HepG2 (cell line): ENCODE measurements around the gene P2RX2. TPM values are rescaled to one million over a fixed set of nuclear protein-coding genes. Genes with fewer than 3 reads are reported as not detected.

Source experiments
- ATAC-seq: fragments of 200-7000 bp; cut with Tn5 transposase; 3 replicates; pipeline ENCODE4 v1.9.1; 2020; ENCODE audit warnings: mild to moderate bottlenecking, moderate library complexity
- BruUV-seq: library from RNA; stranded (reverse); fragments of 400-500 nt; replicated peaks from 2 replicates; lab custom pipeline; 2021; lab: Mats Ljungman, UMichigan
- CTCF ChIA-PET: fragments of 300-600 bp; formaldehyde crosslinking; extraction: SDS; loops from one replicate; lab custom pipeline; 2021; ENCODE audit warnings: low total read pairs, inconsistent platforms, low intra/inter-chr PET ratio; lab: Yijun Ruan, JAX
- POLR2A ChIA-PET: fragments of 350-600 bp; sonication (Branson Sonifier 250); formaldehyde crosslinking; loops from one replicate; lab custom pipeline; 2020; ENCODE audit warnings: antibody characterized with exemption, inconsistent platforms; lab: Yijun Ruan, JAX
- DNase-seq: peaks from one replicate; pipeline ENCODE4 v3.0.0-alpha.2; 2015; ENCODE audit warnings: low spot score
- FAIRE-seq: peaks from 3 replicates; lab custom pipeline; 2011; peaks lifted over from hg19 to GRCh38; lab: Jason Lieb, UNC
- H2AFZ ChIP-seq: one replicate; pipeline ENCODE4 v1.6.1; 2011; ENCODE audit warnings: low read length, inconsistent platforms
- H3K27ac ChIP-seq: fragments of 300-600 bp; 3 replicates; pipeline ENCODE4 v1.8.0; 2011; ENCODE audit warnings: mixed run types, mild to moderate bottlenecking, mixed read lengths, low read length, inconsistent platforms; ENCODE audit not compliant: insufficient read depth; ENCODE audit errors: extremely low read length
- H3K27me3 ChIP-seq, 2 experiments: fragments of 200-600 bp in 1 of 2; 2 replicates in 1 of 2; 3 replicates in 1 of 2; pipeline versions ENCODE4 v1.6.0 to v1.8.0; 2011; ENCODE audit warnings: low read length in 2 of 2, mild to moderate bottlenecking in 2 of 2, moderate library complexity in 2 of 2, inconsistent platforms in 1 of 2; ENCODE audit not compliant: insufficient read depth in 2 of 2, control insufficient read depth in 1 of 2
- H3K36me3 ChIP-seq, 2 experiments: fragments of 200-600 bp in 1 of 2; replicated peaks in 1 of 2; 2 replicates in 1 of 2; 3 replicates in 1 of 2; pipeline versions ENCODE4 v1.5.1 to v1.8.0; 2011; ENCODE audit warnings: low read length in 2 of 2, inconsistent platforms in 1 of 2; ENCODE audit not compliant: insufficient read depth in 2 of 2, control insufficient read depth in 1 of 2
- H3K4me1 ChIP-seq: 2 replicates; pipeline ENCODE4 v1.5.1; 2012; ENCODE audit warnings: low read length, inconsistent platforms; ENCODE audit not compliant: insufficient read depth
- H3K4me2 ChIP-seq: 2 replicates; pipeline ENCODE4 v1.6.0; 2011; ENCODE audit warnings: low read depth, low read length, inconsistent platforms
- H3K4me3 ChIP-seq, 3 experiments: fragments of 200-600 bp in 1 of 3; sonication (generic), shearing (Covaris generic) in 1 of 3; replicated peaks in 1 of 3; 2 replicates each; pipeline ENCODE4 v1.5.1; 2011 to 2016; ENCODE audit warnings: low read length in 3 of 3, inconsistent platforms in 2 of 3, low read depth in 2 of 3, mild to moderate bottlenecking in 2 of 3, control low read depth in 1 of 3, mixed read lengths in 1 of 3; ENCODE audit not compliant: insufficient read depth in 1 of 3
- H3K79me2 ChIP-seq: one replicate; pipeline ENCODE4 v1.6.1; 2011; ENCODE audit warnings: low read length, inconsistent platforms; ENCODE audit not compliant: insufficient read depth
- H3K9ac ChIP-seq: 2 replicates; pipeline ENCODE4 v1.6.0; 2011; ENCODE audit warnings: mild to moderate bottlenecking, low read depth, low read length, inconsistent platforms; ENCODE audit not compliant: insufficient read depth
- H3K9me3 ChIP-seq: 2 replicates; pipeline ENCODE4 v1.5.1; 2012; ENCODE audit warnings: mild to moderate bottlenecking, low read length
- H4K20me1 ChIP-seq: 2 replicates; pipeline ENCODE4 v1.6.0; 2011; ENCODE audit warnings: inconsistent platforms, mild to moderate bottlenecking, low read length, moderate library complexity; ENCODE audit not compliant: insufficient read depth
- BCLAF1 ChIP-seq: fragments of 450-650 bp; IDR thresholded peaks from 2 replicates; pipeline ENCODE4 v1.6.1; 2017; ENCODE audit warnings: mild to moderate bottlenecking
- KAT2B ChIP-seq: fragments of 150-350 bp; IDR thresholded peaks from 2 replicates; pipeline ENCODE4 v1.6.1; 2014; ENCODE audit warnings: low read depth, low read length, borderline replicate concordance
- MAX ChIP-seq: IDR thresholded peaks from 2 replicates; pipeline ENCODE4 v1.6.1; 2012; ENCODE audit warnings: inconsistent platforms
- NR2F6 ChIP-seq, 2 experiments: IDR thresholded peaks; 2 replicates each; pipeline ENCODE4 v1.6.1; 2016; ENCODE audit warnings: antibody characterized with exemption in 1 of 2, mild to moderate bottlenecking in 1 of 2
- NRL ChIP-seq: sonication (generic); formaldehyde crosslinking; IDR thresholded peaks from 2 replicates; pipeline ENCODE4 v1.5.0; 2020; ENCODE audit warnings: missing genetic modification reagents, mild to moderate bottlenecking, moderate library complexity, borderline replicate concordance
- RARA ChIP-seq: IDR thresholded peaks from 2 replicates; pipeline ENCODE4 v1.6.1; 2016; ENCODE audit warnings: missing genetic modification reagents, missing compliant biosample characterization
- SALL1 ChIP-seq: sonication (generic); formaldehyde crosslinking; IDR thresholded peaks from 2 replicates; pipeline ENCODE4 v1.8.0; 2022; ENCODE audit warnings: mild to moderate bottlenecking, missing genetic modification reagents
- SNAPC5 ChIP-seq: sonication (generic); formaldehyde crosslinking; IDR thresholded peaks from 2 replicates; pipeline ENCODE4 v1.8.1; 2023; ENCODE audit warnings: mild to moderate bottlenecking, missing genetic modification reagents, borderline replicate concordance
- XBP1 ChIP-seq: sonication (generic); formaldehyde crosslinking; IDR thresholded peaks from 2 replicates; pipeline ENCODE4 v1.5.0; 2020; ENCODE audit warnings: missing genetic modification reagents
- ZMAT3 ChIP-seq: sonication (generic); formaldehyde crosslinking; conservative IDR thresholded peaks from 2 replicates; pipeline ENCODE4 v1.7.0; 2021; ENCODE audit warnings: missing genetic modification reagents
- ZNF281 ChIP-seq: sonication (generic); formaldehyde crosslinking; IDR thresholded peaks from 2 replicates; pipeline ENCODE4 v1.4.0; 2020; ENCODE audit warnings: missing genetic modification reagents, borderline replicate concordance
- ZNF687 ChIP-seq: sonication (generic); formaldehyde crosslinking; IDR thresholded peaks from 2 replicates; pipeline ENCODE4 v1.5.1; 2020; ENCODE audit warnings: mild to moderate bottlenecking, missing genetic modification reagents, moderate library complexity
- WGBS: methylation state at CpG from one replicate; pipeline ENCODE4 v1.1.6; 2017; ENCODE audit warnings: low lambda C conversion rate; 5-methylcytosine and 5-hydroxymethylcytosine counted together
- in situ Hi-C: cut with HindIII; loops from 2 replicates; pipeline ENCODE4 v1.10.0; 2017; ENCODE audit warnings: low pct_unique_long_range_greater_than_20kb; ENCODE audit not compliant: extremely low pct_ligation_motif_present
- intact Hi-C: fragments of 100-400 bp; cut with micrococcal nuclease; formaldehyde crosslinking; loops from one replicate; pipeline ENCODE4 v1.10.0; 2022; ENCODE audit not compliant: unreplicated experiment
- polyA plus RNA-seq, 8 experiments: library from polyadenylated mRNA; depleted of rRNA in 3 of 8; stranded (reverse) in 7 of 8; unstranded in 1 of 8; fragments of >200 nt; fragmentation: Illumina TruSeq in 4 of 8; extraction: Trizol in 4 of 8; gene quantifications; 2 replicates each; pipeline versions ENCODE4 v1.2.1 to v1.2.3, GENCODE V29; 2011 to 2016; ENCODE audit warnings: low read depth in 4 of 8, missing spikeins in 1 of 8, mixed read lengths in 1 of 8; ENCODE audit not compliant: insufficient read depth in 1 of 8
- total RNA-seq, 5 experiments: library from RNA; depleted of rRNA; stranded (reverse); fragments of >200 nt; fragmentation: Illumina TruSeq; extraction: Trizol; gene quantifications; 2 replicates each; pipeline ENCODE4 v1.2.3, GENCODE V29; 2016; ENCODE audit warnings: low read depth in 1 of 5

Gene P2RX2
- total and polyA plus RNA-seq, 2 of the 13 experiments (the other 11 are each of a cell fraction or from before 2014, with no cell fraction given) = not detected

- in situ Hi-C loops (loop anchor here (5.0 kb wide), 1 partner anchor 188 kb away; no protein-coding TSS in a partner anchor), intact Hi-C loops (no loop called here)
- no TSS peak for BruUV-seq
- H4K20me1 ChIP-seq = no peaks in the 10 kb centered on the region
- H3K4me1 ChIP-seq = peaks cover 71% of the 10 kb centered on the region
- CTCF ChIA-PET = no interaction called here
- no peak overlapping the region for H3K27ac ChIP-seq
- DNase-seq (no peak), FAIRE-seq (no peak), ATAC-seq (no peak)
- no peaks in the 10 kb centered on the region for H3K79me2 ChIP-seq
- no peak overlapping the region; a peak in 1 of 6 replicates for H3K4me3 ChIP-seq
- no peaks in the 10 kb centered on the region for H3K36me3 ChIP-seq
- no peak overlapping the region for H3K9ac ChIP-seq
- POLR2A ChIA-PET = no interaction called here
- no peak overlapping the region for H2AFZ ChIP-seq
- peaks cover 4 to 53% of the 10 kb centered on the region in 2 experiments; a peak in 4 of 5 replicates for H3K27me3 ChIP-seq
- no peaks in the 10 kb centered on the region for H3K9me3 ChIP-seq
- peak overlapping the region; percentile 26; the same call in 1 of the 2 replicates for H3K4me2 ChIP-seq
- WGBS = 38% methylated on average over 12 of the region's 16 CpGs
- TF ChIP-seq NR2F6 (IDR thresholded peaks at IDR 0.05) = peak; percentile 35; the same call in 1 of the 2 replicates
- peak; percentile 29; the same call in 1 of the 2 replicates for TF ChIP-seq NR2F6 (CRISPR knock-in tag; IDR thresholded peaks at IDR 0.05)
- no peak for TF ChIP-seq ZMAT3 (CRISPR knock-in tag)
- no peak for TF ChIP-seq MAX
- TF ChIP-seq ZNF281 = peak; percentile 32; the same call in 1 of the 2 replicates
- TF ChIP-seq NRL (CRISPR knock-in tag) = 0 out of 2 replicates have a peak, but pooled peaks have one; percentile 19
- TF ChIP-seq KAT2B = no peak
- no peak for TF ChIP-seq BCLAF1
- peak; percentile 63 for TF ChIP-seq SALL1 (CRISPR knock-in tag)
- 0 out of 2 replicates have a peak, but pooled peaks have one; percentile 18 for TF ChIP-seq RARA
- no peak for TF ChIP-seq SNAPC5 (CRISPR knock-in tag)
- TF ChIP-seq ZNF687 (CRISPR knock-in tag) = peak; percentile 39
- no peak for TF ChIP-seq XBP1 (CRISPR knock-in tag)
These were observed 13.7 kb upstream of the P2RX2 start for GRCh38 chr12:132604668-132605441.
